Caco-2 (cell line): Measurements from ENCODE around the gene KLF13. TPM values are rescaled to one million over a fixed set of nuclear protein-coding genes. Genes with fewer than 3 reads are reported as not detected.

Experiments used
- BruUV-seq: library from RNA; stranded (reverse); fragments of 400-500 nt; replicated peaks from 2 replicates; lab custom pipeline; 2021; lab: Mats Ljungman, UMichigan
- CTCF ChIA-PET: fragments of 300-600 bp; sonication (Branson Sonifier 250); formaldehyde crosslinking; loops from one replicate; lab custom pipeline; 2022; ENCODE audit warnings: antibody characterized with exemption; lab: Charles Lee
- POLR2A ChIA-PET: fragments of 300-600 bp; sonication (Branson Sonifier 250); formaldehyde crosslinking; loops from one replicate; lab custom pipeline; 2022; ENCODE audit warnings: antibody characterized with exemption; lab: Charles Lee
- DNase-seq, 2 experiments: peaks; one replicate each; pipeline versions ENCODE4 v3.0.0 to v3.0.0-alpha.2; 2020 to 2022
- H3K27me3 ChIP-seq: replicated peaks from 2 replicates; pipeline ENCODE4 v1.6.0; 2011; ENCODE audit warnings: low read length; ENCODE audit not compliant: control insufficient read depth, insufficient read depth
- H3K36me3 ChIP-seq: 2 replicates; pipeline ENCODE4 v1.5.1; 2011; ENCODE audit warnings: low read length; ENCODE audit not compliant: control insufficient read depth, insufficient read depth
- H3K4me1 ChIP-seq: fragments of 250-450 bp; sonication (Bioruptor Pico); 2 replicates; pipeline ENCODE4 v1.5.1; 2020; ENCODE audit warnings: mild to moderate bottlenecking
- H3K4me3 ChIP-seq: 2 replicates; pipeline ENCODE4 v1.5.1; 2011; ENCODE audit warnings: low read depth, mild to moderate bottlenecking, control low read depth, low read length
- H3K9me3 ChIP-seq: fragments of 250-450 bp; sonication (Bioruptor Pico); 2 replicates; pipeline ENCODE4 v1.5.1; 2020; ENCODE audit warnings: mild to moderate bottlenecking, moderate library complexity
- H3K27ac Mint-ChIP-seq: one replicate; pipeline ENCODE4 v1.8.0; 2022; ENCODE audit warnings: mixed read lengths; ENCODE audit not compliant: unreplicated experiment
- H3K27me3 Mint-ChIP-seq: one replicate; pipeline ENCODE4 v1.8.0; 2022; ENCODE audit warnings: mixed read lengths; ENCODE audit not compliant: insufficient read depth, unreplicated experiment
- H3K36me3 Mint-ChIP-seq: one replicate; pipeline ENCODE4 v1.8.0; 2022; ENCODE audit warnings: mild to moderate bottlenecking, mixed read lengths; ENCODE audit not compliant: insufficient read depth, unreplicated experiment
- H3K4me1 Mint-ChIP-seq: one replicate; pipeline ENCODE4 v1.8.0; 2022; ENCODE audit warnings: low read depth, mixed read lengths; ENCODE audit not compliant: unreplicated experiment
- H3K4me3 Mint-ChIP-seq: one replicate; pipeline ENCODE4 v1.8.0; 2022; ENCODE audit warnings: mild to moderate bottlenecking, moderate library complexity, mixed read lengths; ENCODE audit not compliant: unreplicated experiment
- H3K9me3 Mint-ChIP-seq: one replicate; pipeline ENCODE4 v1.8.0; 2022; ENCODE audit warnings: mixed read lengths; ENCODE audit not compliant: unreplicated experiment
- intact Hi-C: fragments of 100-400 bp; cut with micrococcal nuclease; formaldehyde crosslinking; loops from one replicate; pipeline ENCODE4 v1.10.0; 2022; ENCODE audit not compliant: unreplicated experiment
- total RNA-seq: library from RNA; stranded (reverse); gene quantifications from 2 replicates; pipeline ENCODE4 v1.2.3, GENCODE V29; 2022
- TF ChIP-seq, protein P1 (sequence below), 2 experiments: fragments of 200-600 bp in 1 of 2; IDR thresholded peaks; 1 replicate in 1 of 2; 2 replicates in 1 of 2; pipeline versions ENCODE4 v1.5.1 to v1.8.0; 2011 to 2022; ENCODE audit warnings: antibody characterized with exemption in 1 of 2, control low read depth in 1 of 2, inconsistent platforms in 1 of 2, low read depth in 1 of 2, low read length in 1 of 2, mild to moderate bottlenecking in 1 of 2, moderate library complexity in 1 of 2; ENCODE audit not compliant: insufficient read depth in 1 of 2, severe bottlenecking in 1 of 2, unreplicated experiment in 1 of 2

Gene KLF13
- total RNA-seq, 1 experiment from 2014 or later: 18.8 TPM

DNA sequence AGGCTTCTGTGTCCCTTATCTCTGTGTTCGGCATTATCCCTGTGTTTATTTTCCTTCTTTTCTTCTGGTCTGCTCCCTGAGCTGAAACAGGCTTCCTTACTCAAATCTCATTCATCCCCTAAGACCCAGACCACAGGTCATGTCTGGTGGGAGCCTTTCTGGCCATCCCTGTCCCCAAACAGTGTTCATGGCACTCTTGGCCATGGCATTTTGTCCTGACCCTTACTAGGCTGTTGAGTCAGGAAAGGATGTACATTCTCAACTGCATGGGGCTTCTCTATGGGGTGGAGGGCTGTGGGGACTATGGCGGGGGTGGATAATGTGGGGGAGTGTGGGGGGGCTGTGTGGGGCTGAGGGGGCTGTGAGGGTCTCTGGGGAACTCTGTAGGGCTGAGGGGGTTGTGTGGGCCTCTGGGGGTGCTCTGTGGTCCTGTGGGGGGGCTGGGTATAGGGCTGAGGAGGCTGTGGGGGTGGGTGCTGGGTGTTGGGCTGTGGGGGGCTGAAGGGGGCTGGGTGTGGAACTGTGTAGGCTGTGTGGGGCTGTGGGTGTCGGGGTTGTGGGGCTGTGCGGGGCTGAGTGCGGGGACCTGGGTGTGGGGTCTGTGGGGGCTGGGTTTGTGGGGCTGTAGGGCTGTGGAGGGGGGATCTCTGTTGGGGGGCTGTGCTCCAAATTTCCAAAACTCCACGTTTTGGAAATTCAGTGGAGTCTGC is 64.3 kb downstream of the KLF13 start:
- no TSS peak for BruUV-seq
- no peaks in the 10 kb centered on the region for H3K36me3 ChIP-seq
- peaks cover 8% of the 10 kb centered on the region for H3K36me3 Mint-ChIP-seq
- H3K4me3 Mint-ChIP-seq: peak overlapping the region; percentile 86
- no peaks in the 10 kb centered on the region for H3K27me3 Mint-ChIP-seq
- H3K9me3 Mint-ChIP-seq: peaks cover 20% of the 10 kb centered on the region
- TF ChIP-seq, protein P1, sequence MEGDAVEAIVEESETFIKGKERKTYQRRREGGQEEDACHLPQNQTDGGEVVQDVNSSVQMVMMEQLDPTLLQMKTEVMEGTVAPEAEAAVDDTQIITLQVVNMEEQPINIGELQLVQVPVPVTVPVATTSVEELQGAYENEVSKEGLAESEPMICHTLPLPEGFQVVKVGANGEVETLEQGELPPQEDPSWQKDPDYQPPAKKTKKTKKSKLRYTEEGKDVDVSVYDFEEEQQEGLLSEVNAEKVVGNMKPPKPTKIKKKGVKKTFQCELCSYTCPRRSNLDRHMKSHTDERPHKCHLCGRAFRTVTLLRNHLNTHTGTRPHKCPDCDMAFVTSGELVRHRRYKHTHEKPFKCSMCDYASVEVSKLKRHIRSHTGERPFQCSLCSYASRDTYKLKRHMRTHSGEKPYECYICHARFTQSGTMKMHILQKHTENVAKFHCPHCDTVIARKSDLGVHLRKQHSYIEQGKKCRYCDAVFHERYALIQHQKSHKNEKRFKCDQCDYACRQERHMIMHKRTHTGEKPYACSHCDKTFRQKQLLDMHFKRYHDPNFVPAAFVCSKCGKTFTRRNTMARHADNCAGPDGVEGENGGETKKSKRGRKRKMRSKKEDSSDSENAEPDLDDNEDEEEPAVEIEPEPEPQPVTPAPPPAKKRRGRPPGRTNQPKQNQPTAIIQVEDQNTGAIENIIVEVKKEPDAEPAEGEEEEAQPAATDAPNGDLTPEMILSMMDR (IDR thresholded peaks at IDR 0.05; ENCODE audit: insufficient read depth in 1 of 2, low read depth in 1 of 2, low read length in 1 of 2, severe bottlenecking in 1 of 2, unreplicated experiment in 1 of 2): no peak
- POLR2A ChIA-PET: no interaction called here
- H3K27me3 ChIP-seq: no peaks in the 10 kb centered on the region
- peaks cover 8% of the 10 kb centered on the region for H3K4me1 ChIP-seq
- CTCF ChIA-PET: interaction anchor here (0.6 to 1.1 kb wide), 2 partner anchors 19 to 176 kb away, joined by 3 to 4 read pairs; no protein-coding TSS in a partner anchor
- H3K4me3 ChIP-seq: no peak overlapping the region
- intact Hi-C loops: loop anchor here (2.0 kb wide), 1 partner anchor 62 kb away; no protein-coding TSS in a partner anchor
- peaks cover 19% of the 10 kb centered on the region for H3K4me1 Mint-ChIP-seq
- DNase-seq: no peak
- peak overlapping the region; percentile 0 for H3K27ac Mint-ChIP-seq
- H3K9me3 ChIP-seq: no peaks in the 10 kb centered on the region

GRCh38 chr15:31391687-31392671 is 65.3 kb downstream of the KLF13 start:
- H3K27ac Mint-ChIP-seq: peak overlapping the region; percentile 20
- no TSS peak for BruUV-seq
- peak; percentile 70 to 78 for DNase-seq
- Histone ChIP-seq H3K9me3 (no peaks in the 10 kb centered on the region), H3K27me3 (no peaks in the 10 kb centered on the region), H3K4me1 (peaks cover 8% of the 10 kb centered on the region), H3K36me3 (no peaks in the 10 kb centered on the region), H3K4me3 (peak overlapping the region; percentile 69)
- ChIA-PET CTCF (interaction anchor here (1.2 to 1.3 kb wide), 2 partner anchors 43 to 97 kb away, joined by 3 to 11 read pairs; no protein-coding TSS in a partner anchor), POLR2A (no interaction called here)
- TF ChIP-seq, protein P1 (IDR thresholded peaks at IDR 0.05; ENCODE audit: insufficient read depth in 1 of 2, low read depth in 1 of 2, low read length in 1 of 2, severe bottlenecking in 1 of 2, unreplicated experiment in 1 of 2): no peak
- no peaks in the 10 kb centered on the region for H3K27me3 Mint-ChIP-seq
- intact Hi-C loops: loop anchor here (2.0 kb wide), 2 partner anchors 43 to 63 kb away; no protein-coding TSS in a partner anchor
- peaks cover 8% of the 10 kb centered on the region for H3K36me3 Mint-ChIP-seq
- H3K4me3 Mint-ChIP-seq: peak overlapping the region; percentile 86
- peaks cover 20% of the 10 kb centered on the region for H3K9me3 Mint-ChIP-seq
- peaks cover 19% of the 10 kb centered on the region for H3K4me1 Mint-ChIP-seq
